ENCODE measurements around the gene STARD10.

- no peak for TF ChIP-seq POLR2AphosphoS5 (IDR thresholded peaks at IDR 0.05; ENCODE audit: low read depth, low read length)
- no peak for TF ChIP-seq TAF1 (IDR thresholded peaks at IDR 0.05; ENCODE audit: borderline replicate concordance, insufficient read depth, low read length)
- no peak for TF ChIP-seq REST (IDR thresholded peaks at IDR 0.05; ENCODE audit: insufficient read depth in 1 of 2, low read depth in 2 of 2, low read length in 2 of 2)
- TF ChIP-seq FOXP2 (optimal IDR thresholded peaks at IDR 0.05; ENCODE audit: borderline replicate concordance, extremely low read depth, extremely low read length, insufficient read depth): no peak
These were observed 14.5 kb upstream of the STARD10 start for GRCh38 chr11:72808331-72808798.

Data from PFSK-1 (cell line).